Parathyroid adenoma (tissue), 2 donors: Measurements from ENCODE around the gene HSPA12A.

ENCODE experiments used
- H2AFZ ChIP-seq: fragments of 300-600 bp; sonication (generic); one replicate; pipeline ENCODE4 v1.7.0; 2017; ENCODE audit warnings: antibody characterized with exemption, mild to moderate bottlenecking
- H3K27ac ChIP-seq: fragments of 300-600 bp; sonication (generic); one replicate; pipeline ENCODE4 v1.7.0; 2017
- H3K27me3 ChIP-seq: fragments of 300-600 bp; sonication (generic); one replicate; pipeline ENCODE4 v1.7.0; 2017; ENCODE audit warnings: low read length; ENCODE audit not compliant: control insufficient read depth, insufficient read depth
- H3K36me3 ChIP-seq: fragments of 300-600 bp; sonication (generic); one replicate; pipeline ENCODE4 v1.7.0; 2017; ENCODE audit warnings: low read length; ENCODE audit not compliant: control insufficient read depth, insufficient read depth
- H3K4me1 ChIP-seq: fragments of 300-600 bp; sonication (generic); one replicate; pipeline ENCODE4 v1.7.0; 2017; ENCODE audit warnings: control low read depth
- H3K4me2 ChIP-seq: fragments of 300-600 bp; sonication (generic); one replicate; pipeline ENCODE4 v1.7.0; 2017; ENCODE audit warnings: low read length
- H3K4me3 ChIP-seq: fragments of 300-600 bp; sonication (generic); one replicate; pipeline ENCODE4 v1.7.0; 2017; ENCODE audit warnings: low read depth, low read length
- H3K79me2 ChIP-seq: fragments of 300-600 bp; sonication (generic); one replicate; pipeline ENCODE4 v1.7.0; 2017; ENCODE audit warnings: control low read depth
- H3K9ac ChIP-seq: fragments of 300-600 bp; sonication (generic); one replicate; pipeline ENCODE4 v1.7.0; 2017; ENCODE audit warnings: mild to moderate bottlenecking
- H3K9me3 ChIP-seq: fragments of 300-600 bp; sonication (generic); one replicate; pipeline ENCODE4 v1.7.0; 2017; ENCODE audit warnings: low read length; ENCODE audit not compliant: control insufficient read depth
- TF ChIP-seq, protein P1 (sequence below): fragments of 300-600 bp; sonication (generic); IDR thresholded peaks from one replicate; pipeline ENCODE4 v1.7.0; 2017; ENCODE audit warnings: antibody characterized with exemption, mild to moderate bottlenecking
- donor health status: primary hyperparathyroidism.

HSPA12A gene

DNA sequence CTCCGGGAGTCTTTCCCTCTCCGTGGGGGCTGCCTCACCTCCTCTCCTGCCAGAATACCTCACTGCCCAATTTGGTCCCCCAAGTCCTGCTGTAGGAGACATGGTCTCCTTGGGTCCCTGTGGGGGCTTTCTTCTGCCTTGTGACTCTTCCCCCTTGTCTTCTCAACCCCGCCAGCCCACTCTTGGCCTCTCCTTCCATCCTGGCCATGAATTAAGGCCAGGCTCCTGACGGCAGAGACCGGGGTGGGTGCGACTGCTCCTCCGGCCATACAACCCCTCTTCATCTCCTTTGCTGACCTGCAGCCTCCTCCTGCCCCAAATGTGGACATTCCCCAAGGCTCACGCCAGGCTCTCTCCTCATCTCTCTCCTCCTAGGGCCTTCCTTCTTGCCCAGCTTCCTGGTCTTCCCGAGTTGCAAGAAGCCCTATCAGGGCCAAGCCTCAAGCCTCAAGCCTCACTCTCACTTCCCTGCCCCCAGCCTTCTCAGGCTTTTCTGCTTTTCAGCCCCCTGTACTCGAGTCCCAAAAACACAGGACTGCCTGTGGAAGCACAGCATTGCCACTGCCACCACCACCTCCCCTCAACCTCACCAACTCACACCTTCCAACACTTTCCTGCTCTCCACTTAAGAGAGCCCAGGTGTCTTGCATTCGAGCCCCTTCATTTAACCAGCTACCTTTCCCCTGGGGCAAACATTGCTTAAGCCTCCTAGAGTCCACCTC, 120.3 kb downstream of the HSPA12A start:
- no peak overlapping the region for H2AFZ ChIP-seq
- no peaks in the 10 kb centered on the region for H3K9me3 ChIP-seq
- no peak overlapping the region for H3K27ac ChIP-seq
- no peaks in the 10 kb centered on the region for H3K79me2 ChIP-seq
- no peaks in the 10 kb centered on the region for H3K4me1 ChIP-seq
- no peaks in the 10 kb centered on the region for H3K36me3 ChIP-seq
- no peak overlapping the region for H3K4me3 ChIP-seq
- no peak overlapping the region for H3K4me2 ChIP-seq
- H3K27me3 ChIP-seq, result no peaks in the 10 kb centered on the region
- TF ChIP-seq, protein P1, sequence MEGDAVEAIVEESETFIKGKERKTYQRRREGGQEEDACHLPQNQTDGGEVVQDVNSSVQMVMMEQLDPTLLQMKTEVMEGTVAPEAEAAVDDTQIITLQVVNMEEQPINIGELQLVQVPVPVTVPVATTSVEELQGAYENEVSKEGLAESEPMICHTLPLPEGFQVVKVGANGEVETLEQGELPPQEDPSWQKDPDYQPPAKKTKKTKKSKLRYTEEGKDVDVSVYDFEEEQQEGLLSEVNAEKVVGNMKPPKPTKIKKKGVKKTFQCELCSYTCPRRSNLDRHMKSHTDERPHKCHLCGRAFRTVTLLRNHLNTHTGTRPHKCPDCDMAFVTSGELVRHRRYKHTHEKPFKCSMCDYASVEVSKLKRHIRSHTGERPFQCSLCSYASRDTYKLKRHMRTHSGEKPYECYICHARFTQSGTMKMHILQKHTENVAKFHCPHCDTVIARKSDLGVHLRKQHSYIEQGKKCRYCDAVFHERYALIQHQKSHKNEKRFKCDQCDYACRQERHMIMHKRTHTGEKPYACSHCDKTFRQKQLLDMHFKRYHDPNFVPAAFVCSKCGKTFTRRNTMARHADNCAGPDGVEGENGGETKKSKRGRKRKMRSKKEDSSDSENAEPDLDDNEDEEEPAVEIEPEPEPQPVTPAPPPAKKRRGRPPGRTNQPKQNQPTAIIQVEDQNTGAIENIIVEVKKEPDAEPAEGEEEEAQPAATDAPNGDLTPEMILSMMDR, result no peak
- no peak overlapping the region for H3K9ac ChIP-seq

DNA sequence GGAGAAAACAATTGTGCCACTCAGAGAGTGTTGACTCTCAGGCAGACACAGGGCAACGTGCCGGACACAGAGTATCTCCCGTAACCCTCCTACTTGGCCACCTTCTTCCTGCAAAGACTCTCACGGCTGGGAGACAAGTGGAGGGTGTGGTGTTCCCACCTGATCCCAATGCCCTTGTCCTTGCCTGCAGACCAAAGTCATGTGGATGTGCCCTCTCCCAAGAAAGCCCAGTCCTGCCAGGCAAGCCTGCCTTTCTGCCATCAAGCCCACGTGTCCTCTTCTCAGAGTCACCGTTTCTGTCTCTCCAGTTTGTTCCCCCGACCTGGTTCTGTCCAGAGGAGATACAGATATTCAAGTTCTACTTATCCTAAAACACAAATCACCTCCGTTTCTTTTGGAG, 120.9 kb downstream of the HSPA12A start:
- Histone ChIP-seq H3K4me3 (no peak overlapping the region), H3K9ac (no peak overlapping the region), H3K4me1 (no peaks in the 10 kb centered on the region), H2AFZ (no peak overlapping the region), H3K9me3 (no peaks in the 10 kb centered on the region), H3K27me3 (no peaks in the 10 kb centered on the region), H3K36me3 (no peaks in the 10 kb centered on the region), H3K27ac (no peak overlapping the region), H3K79me2 (no peaks in the 10 kb centered on the region), H3K4me2 (no peak overlapping the region)
- TF ChIP-seq, protein P1, result no peak
